ENCODE results near the gene PRR11.
"Not testable (repeated sequence)": the region's sequence is repeated elsewhere in the genome, so short reads cannot be mapped to it uniquely, and the experiment has no call there.

Gene PRR11

GRCh38 chr17:59111539-59111938, 44.0 kb upstream of the PRR11 start:
- no peak for TF ChIP-seq CTCF (IDR thresholded peaks at IDR 0.05; ENCODE audit: low read depth, low read length)

GRCh38 chr17:59115474-59115873, 40.1 kb upstream of the PRR11 start:
- TF ChIP-seq CTCF (IDR thresholded peaks at IDR 0.05; ENCODE audit: low read depth, low read length) = no peak

More at GRCh38 chr17:59111539-59111938, 44.0 kb upstream of the PRR11 start:
- no peak overlapping the region for H3K4me3 ChIP-seq (ENCODE audit: low read depth, low read length)

GRCh38 chr17:59121901-59122480, 33.6 kb upstream of the PRR11 start:
- no peak for TF ChIP-seq CTCF (IDR thresholded peaks at IDR 0.05; ENCODE audit: low read depth, low read length)
- no peak overlapping the region for H3K4me3 ChIP-seq (ENCODE audit: low read depth, low read length)

More at GRCh38 chr17:59115474-59115873, 40.1 kb upstream of the PRR11 start:
- H3K4me3 ChIP-seq (ENCODE audit: low read depth, low read length) = no peak overlapping the region

- no peak for TF ChIP-seq CTCF (IDR thresholded peaks at IDR 0.05; ENCODE audit: low read depth, low read length)
- no peak overlapping the region for H3K4me3 ChIP-seq (ENCODE audit: low read depth, low read length)
Observed at GRCh38 chr17:59124665-59125064, 30.9 kb upstream of the PRR11 start.

- no peak for TF ChIP-seq CTCF (IDR thresholded peaks at IDR 0.05; ENCODE audit: low read depth, low read length)
- H3K4me3 ChIP-seq (ENCODE audit: low read depth, low read length) = no peak overlapping the region
Observed at GRCh38 chr17:59126809-59127417, 28.6 kb upstream of the PRR11 start.

GRCh38 chr17:59129814-59130213, 25.7 kb upstream of the PRR11 start:
- H3K4me3 ChIP-seq (ENCODE audit: low read depth, low read length) = no peak overlapping the region
- no peak for TF ChIP-seq CTCF (IDR thresholded peaks at IDR 0.05; ENCODE audit: low read depth, low read length)

- TF ChIP-seq CTCF (IDR thresholded peaks at IDR 0.05; ENCODE audit: low read depth, low read length) = no peak
- no peak overlapping the region for H3K4me3 ChIP-seq (ENCODE audit: low read depth, low read length)
Observed at GRCh38 chr17:59131131-59131530, 24.4 kb upstream of the PRR11 start.

GRCh38 chr17:59138339-59138738, 17.2 kb upstream of the PRR11 start:
- not testable (repeated sequence) for H3K4me3 ChIP-seq (ENCODE audit: low read depth, low read length)

Measured in WI38 (cell line).